Measurements from ENCODE around the gene TRRAP. TPM values are rescaled to one million over a fixed set of nuclear protein-coding genes. Genes with fewer than 3 reads are reported as not detected.

TRRAP gene
- total and polyA plus RNA-seq, 2 of the 8 experiments (the other 6 are each of a cell fraction or from before 2014, with no cell fraction given), result 21.7 to 48.6 TPM

DNA sequence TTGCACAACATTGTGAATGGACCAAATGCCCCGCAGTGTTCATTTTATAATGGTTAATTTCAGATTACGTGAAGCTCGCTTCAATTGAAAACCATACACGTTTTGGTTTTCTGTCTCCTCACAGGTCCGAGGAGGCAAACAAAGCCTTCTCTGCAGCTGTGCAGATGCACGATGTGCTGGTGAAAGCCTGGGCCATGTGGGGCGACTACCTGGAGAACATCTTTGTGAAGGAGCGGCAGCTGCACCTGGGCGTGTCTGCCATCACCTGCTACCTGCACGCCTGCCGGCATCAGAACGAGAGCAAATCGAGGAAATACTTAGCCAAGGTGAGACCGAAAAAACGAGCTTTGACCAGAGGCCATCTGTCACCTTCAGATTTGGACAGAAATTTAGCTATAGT is 110.3 kb downstream of the TRRAP start:
- FAIRE-seq, result no peak
- Histone ChIP-seq H4K5ac (ENCODE audit: insufficient read length, low read depth, low read length) (no peak overlapping the region), H3K14ac (ENCODE audit: insufficient read length) (no peak overlapping the region), H3K9ac (replicated peaks in 1 of 4; ENCODE audit: extremely low read depth in 1 of 4, low read depth in 3 of 4, low read length in 3 of 4) (no peak overlapping the region), H3K56ac (replicated peaks; ENCODE audit: insufficient read length, low read depth, low read length) (no peak overlapping the region), H3K27ac (ENCODE audit: low read depth, low read length) (no peak overlapping the region), H4K20me1 (replicated peaks in 1 of 2; ENCODE audit: control insufficient read depth in 1 of 2, insufficient read depth in 2 of 2, low read length in 2 of 2) (peaks cover 0 to 5% of the 10 kb centered on the region in 2 experiments), H3K36me3 (ENCODE audit: control insufficient read depth in 2 of 4, insufficient read depth in 4 of 4, low read length in 3 of 4) (peaks cover 26 to 94% (median 57%) of the 10 kb centered on the region in 4 experiments), H3K23ac (ENCODE audit: insufficient read length) (no peak overlapping the region), H3K4me3 (ENCODE audit: extremely low read depth in 1 of 4, insufficient read depth in 2 of 4, low read depth in 3 of 4, low read length in 4 of 4) (no peak overlapping the region), H2BK5ac (ENCODE audit: low read depth, low read length) (no peak overlapping the region), H3K18ac (ENCODE audit: extremely low read depth, low read length) (no peak overlapping the region), H3K4me1 (replicated peaks in 1 of 4; ENCODE audit: control insufficient read depth in 3 of 4, insufficient read depth in 4 of 4, low read length in 3 of 4) (no peaks in the 10 kb centered on the region), H3K79me1 (ENCODE audit: low read depth, low read length) (no peaks in the 10 kb centered on the region), H2BK12ac (ENCODE audit: low read depth, low read length) (no peak overlapping the region), H2BK15ac (ENCODE audit: low read length) (no peak overlapping the region), H4K8ac (ENCODE audit: extremely low read depth, insufficient read depth, low read length) (no peak overlapping the region; the same call in 1 of the 2 replicates), H3K4me2 (ENCODE audit: insufficient read depth in 1 of 2, low read depth in 2 of 2, low read length in 2 of 2) (no peak overlapping the region), H2BK20ac (ENCODE audit: low read length) (no peak overlapping the region), H2BK120ac (replicated peaks; ENCODE audit: low read depth, low read length) (no peak overlapping the region), H2AFZ (ENCODE audit: low read length) (no peak overlapping the region), H2AK5ac (ENCODE audit: low read depth, low read length) (no peak overlapping the region), H3K27me3 (replicated peaks in 1 of 4; ENCODE audit: control insufficient read depth in 3 of 4, extremely low read depth in 1 of 4, insufficient read depth in 3 of 4, low read length in 3 of 4) (no peaks in the 10 kb centered on the region), H4K91ac (replicated peaks; ENCODE audit: insufficient read length, low read length) (no peak overlapping the region), H3K23me2 (ENCODE audit: low read depth, low read length) (no peaks in the 10 kb centered on the region), H3K4ac (replicated peaks; ENCODE audit: insufficient read length, low read depth, low read length) (no peak overlapping the region), H3K79me2 (ENCODE audit: control insufficient read depth in 1 of 2, insufficient read depth in 2 of 2, low read length in 2 of 2) (no peaks in the 10 kb centered on the region), H3K9me3 (ENCODE audit: insufficient read depth in 2 of 2, low read depth in 1 of 2, low read length in 1 of 2) (0 out of 4 replicates have a peak, but pooled peaks cover 0 to 4% of the 10 kb centered on the region in 2 experiments)
- ChIA-PET CTCF (ENCODE audit: partially characterized antibody) (no interaction called here), POLR2A (ENCODE audit: partially characterized antibody) (no interaction called here)
- DNase-seq (ENCODE audit: low read depth in 1 of 2, low spot score in 2 of 2), result no peak
- 91% methylated on average over 15 of the region's 15 CpGs; no CpG with 5 or more reads in 1 of the 2 experiments for WGBS, 2 experiments (ENCODE audit: extremely low coverage in 1 of 2, insufficient coverage in 1 of 2, insufficient read length in 1 of 2, insufficient replicate concordance in 2 of 2, low coverage in 1 of 2, low lambda C conversion rate in 2 of 2, missing lambda C conversion rate in 1 of 2)
- TF ChIP-seq SRF (IDR thresholded peaks at IDR 0.05; ENCODE audit: low read depth, low read length) (no peak), SAP30 (IDR thresholded peaks at IDR 0.05; ENCODE audit: insufficient read depth, insufficient replicate concordance, low read length) (no peak), HDAC2 (IDR thresholded peaks at IDR 0.05; ENCODE audit: borderline replicate concordance in 1 of 2, low read depth in 2 of 2, low read length in 2 of 2) (no peak), EGR1 (IDR thresholded peaks at IDR 0.05; ENCODE audit: borderline replicate concordance, low read depth, low read length) (no peak), EP300 (IDR thresholded peaks at IDR 0.05; ENCODE audit: borderline replicate concordance in 1 of 2, low read depth in 2 of 2, low read length in 2 of 2) (no peak), RXRA (IDR thresholded peaks at IDR 0.05; ENCODE audit: insufficient read depth, low read depth, low read length) (no peak), CBX8 (IDR thresholded peaks at IDR 0.05; ENCODE audit: borderline replicate concordance, low read depth, low read length) (no peak), CBX5 (IDR thresholded peaks at IDR 0.05; ENCODE audit: low read depth, low read length) (no peak), JUN (IDR thresholded peaks at IDR 0.05; ENCODE audit: low read depth, low read length) (no peak), SUZ12 (IDR thresholded peaks at IDR 0.05; ENCODE audit: low read length) (no peak), SIX5 (IDR thresholded peaks at IDR 0.05; ENCODE audit: low read depth, low read length) (no peak), POU5F1 (IDR thresholded peaks at IDR 0.05; ENCODE audit: low read depth, low read length) (no peak)
- TF ChIP-seq, protein P1, sequence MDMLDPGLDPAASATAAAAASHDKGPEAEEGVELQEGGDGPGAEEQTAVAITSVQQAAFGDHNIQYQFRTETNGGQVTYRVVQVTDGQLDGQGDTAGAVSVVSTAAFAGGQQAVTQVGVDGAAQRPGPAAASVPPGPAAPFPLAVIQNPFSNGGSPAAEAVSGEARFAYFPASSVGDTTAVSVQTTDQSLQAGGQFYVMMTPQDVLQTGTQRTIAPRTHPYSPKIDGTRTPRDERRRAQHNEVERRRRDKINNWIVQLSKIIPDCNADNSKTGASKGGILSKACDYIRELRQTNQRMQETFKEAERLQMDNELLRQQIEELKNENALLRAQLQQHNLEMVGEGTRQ (IDR thresholded peaks at IDR 0.05; ENCODE audit: low read length), result no peak

Measured in H1 (cell line).